ENCODE measurements around the gene SCNN1G.

The SCNN1G gene

DNA sequence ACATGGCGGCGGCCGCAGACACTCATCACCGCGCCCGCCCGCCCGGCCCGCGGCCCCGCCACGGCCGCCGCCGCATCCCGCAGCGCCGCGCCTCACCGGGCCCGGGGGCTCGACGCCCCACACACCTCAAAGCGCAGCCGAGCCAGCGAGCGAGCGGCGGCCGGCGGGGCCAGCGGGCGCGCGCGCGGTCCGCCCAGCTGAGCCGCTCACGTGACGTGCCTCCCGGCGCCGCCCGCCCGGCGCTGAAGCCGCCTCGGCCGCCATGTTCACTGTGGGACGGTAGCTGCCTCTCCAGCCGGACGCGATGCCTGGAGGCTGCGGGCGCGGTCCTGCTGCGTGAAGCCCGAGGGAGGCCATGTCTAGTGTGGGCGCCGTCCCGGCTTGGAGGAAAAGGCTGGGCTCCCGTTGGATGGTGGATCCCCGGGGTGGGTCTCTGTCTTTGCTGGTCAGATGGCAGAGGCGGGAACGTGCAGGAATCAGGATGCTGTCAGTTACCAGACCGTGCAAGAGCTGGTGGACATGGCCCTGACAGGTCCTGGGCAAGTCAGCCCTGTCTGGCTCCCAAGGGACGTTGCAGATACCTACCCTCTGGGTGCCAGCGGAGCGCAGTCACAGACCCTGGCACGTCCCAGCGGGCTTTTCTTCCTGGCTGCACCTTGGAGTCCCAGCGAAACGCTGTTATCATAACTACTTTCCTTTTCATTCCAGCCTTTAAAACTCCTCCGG is 33.1 kb upstream of the SCNN1G start, which contains the start of gene USP31:
Gene USP31, minus strand, starts transcription at position 186 of the 726 bp plus-strand sequence. Its CDS starts 182 bp downstream, at position 4.
- Histone ChIP-seq H3K4me3 (peak within 1 kb of the TSS; percentile 54 to 88 (median 74)), H3K27ac (peak within 1 kb of the TSS; percentile 42 to 89 (median 75))

DNA sequence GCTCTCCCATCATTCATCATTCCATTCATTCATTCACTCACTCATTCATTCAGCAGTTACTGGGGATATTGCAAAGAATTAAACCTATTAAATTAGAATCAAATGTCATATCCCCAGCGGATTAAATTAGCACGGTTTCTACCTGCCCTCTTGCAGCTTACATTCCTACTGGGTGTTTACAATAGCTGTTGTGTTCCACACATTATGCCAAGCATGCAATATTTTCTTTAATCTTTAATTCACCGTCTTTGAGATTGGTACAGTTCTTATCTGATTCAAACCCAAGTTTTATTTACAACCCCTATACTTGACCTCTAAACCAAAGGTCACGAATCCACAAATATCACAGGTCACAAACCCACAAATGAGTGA is 32.6 kb upstream of the SCNN1G start:
- H3K4me3 ChIP-seq = peak overlapping the region; percentile 31 to 88 (median 65)
- H3K27ac ChIP-seq = peak overlapping the region in 5 of 21 experiments; percentile 15 to 62 (median 39)

DNA sequence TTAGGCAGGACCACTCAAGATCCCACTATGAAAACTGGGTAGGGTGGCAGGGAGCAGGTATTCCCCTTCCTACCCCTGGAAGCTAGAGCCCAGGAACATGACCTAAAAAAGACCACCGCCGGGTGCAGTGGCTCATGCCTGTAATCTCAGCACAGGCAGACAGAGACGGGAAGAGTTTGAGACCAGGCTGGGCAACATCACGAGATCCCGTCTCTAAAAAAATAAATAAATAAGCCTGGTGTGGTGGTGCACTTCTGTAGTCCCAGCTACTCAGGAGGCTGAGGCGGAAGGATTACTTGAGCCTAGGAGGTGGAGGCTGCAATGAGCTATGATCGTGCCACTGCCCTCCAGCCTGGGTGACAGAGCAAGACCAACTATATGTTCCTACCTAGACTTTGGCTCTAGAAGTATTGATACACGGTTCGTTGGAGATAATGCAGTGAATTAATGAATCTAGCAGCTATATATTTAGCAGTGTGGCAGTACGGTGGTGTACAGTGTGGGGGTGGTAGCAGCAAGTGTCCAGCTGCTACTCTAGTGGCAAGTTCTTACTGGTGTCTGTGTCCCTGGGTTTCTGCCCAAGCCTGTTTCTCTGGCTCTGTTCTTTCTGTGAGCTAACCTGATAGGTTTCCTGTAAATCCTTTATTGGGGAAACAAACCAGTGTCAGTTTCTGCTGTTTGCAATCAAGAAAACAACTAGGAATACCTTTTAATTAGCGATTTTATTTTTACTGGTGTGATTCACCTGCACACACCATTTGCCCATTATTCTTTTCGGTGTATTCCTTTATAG is 30.0 kb upstream of the SCNN1G start:
- Histone ChIP-seq H3K4me3 (no peak overlapping the region), H3K27ac (peak overlapping the region in 1 of 21 experiments; percentile 5)

DNA sequence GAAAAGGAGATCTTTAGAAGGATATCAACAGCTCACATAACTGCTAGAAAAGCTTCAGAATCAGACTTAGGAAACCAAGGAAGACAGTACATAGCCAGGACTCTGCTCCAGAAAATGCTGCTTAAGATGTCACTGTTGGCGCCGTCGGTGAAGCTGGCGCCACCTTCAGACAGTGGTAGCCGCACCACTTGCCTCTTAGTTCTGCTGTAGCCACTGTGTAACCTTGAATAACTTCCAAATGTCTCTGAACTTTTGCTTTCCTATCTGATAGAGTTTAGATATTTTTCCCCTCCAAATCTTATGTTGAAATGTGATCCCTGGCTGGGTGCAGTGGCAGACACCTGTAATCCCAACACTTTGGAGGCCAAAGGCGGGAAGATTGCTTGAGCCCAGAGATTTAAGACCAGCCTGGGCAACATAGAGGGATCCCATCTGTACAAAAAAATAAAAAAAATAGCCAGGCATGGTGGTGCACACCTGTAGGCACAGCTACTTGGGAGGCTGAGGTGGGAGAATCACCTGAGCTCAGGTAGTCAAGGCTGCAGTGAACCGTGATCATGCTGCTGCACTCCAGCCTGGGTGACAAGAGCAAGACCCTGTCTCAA is 27.0 kb upstream of the SCNN1G start:
- no peak overlapping the region for H3K27ac ChIP-seq
- no peak overlapping the region for H3K4me3 ChIP-seq

- no peak overlapping the region for H3K4me3 ChIP-seq
- no peak overlapping the region for H3K27ac ChIP-seq
Observed at GRCh38 chr16:23156110-23156509, 26.4 kb upstream of the SCNN1G start.

DNA sequence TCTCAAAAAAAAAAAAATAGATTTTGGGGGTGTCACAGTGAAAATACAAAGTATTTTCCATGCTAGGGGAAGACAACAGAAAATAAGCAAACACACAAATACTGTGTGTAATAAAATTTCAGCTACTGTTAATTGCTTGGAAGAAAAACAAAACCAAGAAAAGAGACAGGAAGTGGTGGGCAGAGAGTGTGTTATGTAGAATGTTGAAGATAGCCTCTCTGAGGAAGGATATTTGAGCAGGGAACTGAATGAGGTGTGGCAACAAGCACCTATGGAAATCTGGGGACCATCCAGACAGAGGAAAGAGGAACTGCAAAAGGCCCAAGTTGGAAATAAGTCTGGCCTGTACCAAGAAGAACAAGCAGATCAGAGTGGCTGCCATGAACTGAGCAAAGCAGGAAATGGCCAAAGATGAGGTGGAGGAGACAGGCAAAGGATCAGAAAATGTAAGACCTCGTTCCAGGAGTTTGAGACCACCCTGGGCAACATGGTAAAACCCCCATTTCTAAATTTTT is 25.5 kb upstream of the SCNN1G start:
- Histone ChIP-seq H3K27ac (no peak overlapping the region), H3K4me3 (no peak overlapping the region)

DNA sequence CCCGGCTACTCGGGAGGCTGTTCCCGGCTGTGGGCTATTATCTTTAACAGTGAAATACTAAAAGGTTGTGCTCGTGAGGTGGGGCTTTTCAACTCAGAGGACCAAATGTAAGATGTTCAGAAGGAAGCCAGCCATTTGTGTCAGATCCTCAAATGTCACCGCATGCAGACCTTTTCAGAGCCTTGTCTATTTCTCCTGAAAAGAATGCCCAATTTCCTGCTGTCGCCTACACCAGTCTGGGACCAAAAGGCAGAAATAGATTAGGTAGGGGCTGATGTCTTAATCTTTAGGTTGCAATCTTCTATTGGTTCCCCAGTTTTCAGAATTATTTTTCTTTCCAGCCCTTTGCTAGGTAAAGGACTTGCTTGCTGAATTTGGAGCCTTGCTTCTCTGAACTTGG is 24.4 kb upstream of the SCNN1G start:
- Histone ChIP-seq H3K27ac (no peak overlapping the region), H3K4me3 (no peak overlapping the region)

GRCh38 chr16:23160082-23160481 is 22.5 kb upstream of the SCNN1G start:
- Histone ChIP-seq H3K4me3 (no peak overlapping the region), H3K27ac (no peak overlapping the region)

- Histone ChIP-seq H3K4me3 (no peak overlapping the region), H3K27ac (no peak overlapping the region)
Observed at GRCh38 chr16:23160574-23160973, 22.0 kb upstream of the SCNN1G start.

DNA sequence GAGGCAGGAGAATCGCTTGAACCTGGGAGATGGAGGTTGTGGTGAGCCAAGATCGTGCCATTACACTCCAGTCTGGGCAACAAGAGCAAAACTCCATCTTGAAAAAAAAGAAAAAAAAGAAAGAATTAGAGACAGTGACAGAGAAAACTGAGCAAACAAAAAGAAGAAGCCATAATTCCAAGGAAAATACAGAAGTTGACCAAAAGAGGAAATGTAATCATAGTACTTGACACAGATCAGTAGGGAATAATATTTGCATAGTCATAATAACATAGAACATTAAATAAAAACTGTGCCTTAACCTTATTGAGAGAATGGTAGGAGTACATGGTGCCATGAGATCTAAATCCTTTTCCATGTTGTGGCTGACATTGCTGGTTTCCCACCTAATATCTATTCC is 18.6 kb upstream of the SCNN1G start:
- Histone ChIP-seq H3K4me3 (no peak overlapping the region), H3K27ac (no peak overlapping the region)

DNA sequence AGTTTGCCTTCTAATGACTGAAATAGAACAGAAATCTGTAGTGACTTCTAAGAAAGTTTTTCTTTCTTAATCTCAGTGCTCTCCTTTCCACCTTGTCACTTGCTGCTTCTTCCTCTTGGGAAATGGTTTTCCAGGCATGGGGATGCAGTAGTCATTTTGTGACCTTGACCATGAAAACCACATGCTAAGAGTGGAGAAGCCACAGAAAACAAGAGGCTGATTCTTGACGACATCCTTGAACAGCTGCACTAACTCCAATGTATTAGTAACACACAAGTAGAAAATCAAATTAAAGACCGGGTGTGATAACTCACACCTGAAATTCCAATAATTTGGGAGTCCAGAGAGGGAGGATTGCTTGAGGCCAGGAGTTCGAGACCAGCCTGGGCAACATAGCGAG is 17.8 kb upstream of the SCNN1G start:
- no peak overlapping the region for H3K27ac ChIP-seq
- no peak overlapping the region for H3K4me3 ChIP-seq

DNA sequence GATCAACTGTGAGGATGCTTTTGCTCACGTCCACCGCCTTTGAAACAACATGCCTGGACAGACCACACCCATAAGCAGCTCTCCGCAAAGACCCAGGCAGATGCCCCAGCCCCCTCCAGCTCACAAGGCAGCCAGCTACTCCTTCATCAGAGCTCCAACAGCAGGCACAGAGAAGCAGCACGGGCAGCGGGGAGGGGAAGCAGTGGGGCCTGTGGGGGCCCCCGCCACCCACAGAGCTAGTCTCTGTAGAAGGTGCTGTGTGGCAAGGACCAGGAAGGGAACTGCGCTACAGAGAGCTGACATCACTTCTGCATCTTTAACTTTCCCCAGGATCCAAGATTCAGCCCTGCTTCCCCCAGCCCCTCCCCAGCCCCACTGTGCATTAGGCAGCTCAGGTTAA is 10.0 kb upstream of the SCNN1G start:
- Histone ChIP-seq H3K27ac (no peak overlapping the region), H3K4me3 (no peak overlapping the region)

GRCh38 chr16:23172994-23173393 is 9.6 kb upstream of the SCNN1G start:
- Histone ChIP-seq H3K27ac (no peak overlapping the region), H3K4me3 (no peak overlapping the region)

DNA sequence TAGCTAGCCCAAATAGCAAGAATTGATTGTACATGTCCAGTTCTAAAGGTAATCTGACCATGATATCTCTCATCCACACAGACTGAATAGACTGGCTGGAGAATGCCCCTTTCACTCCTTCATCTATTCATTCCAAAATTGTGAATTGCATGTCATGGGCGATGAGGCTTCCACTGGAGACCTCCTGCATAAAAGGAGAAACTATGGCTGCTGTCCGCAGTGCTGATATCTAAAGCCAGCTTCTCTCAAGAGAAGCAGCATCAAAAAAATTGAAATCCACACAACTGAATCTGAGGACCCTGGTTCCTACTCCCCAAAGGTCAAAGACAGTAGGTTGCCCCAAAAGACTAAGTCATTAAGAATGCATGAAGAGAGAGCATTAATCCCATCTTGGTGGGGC is 7.9 kb upstream of the SCNN1G start:
- Histone ChIP-seq H3K27ac (no peak overlapping the region), H3K4me3 (no peak overlapping the region)

GRCh38 chr16:23175651-23176050 is 6.9 kb upstream of the SCNN1G start:
- H3K4me3 ChIP-seq = no peak overlapping the region
- H3K27ac ChIP-seq = no peak overlapping the region

GRCh38 chr16:23181506-23181905 is 1.0 kb upstream of the SCNN1G start:
- H3K27ac ChIP-seq = no peak overlapping the region
- no peak overlapping the region for H3K4me3 ChIP-seq

DNA sequence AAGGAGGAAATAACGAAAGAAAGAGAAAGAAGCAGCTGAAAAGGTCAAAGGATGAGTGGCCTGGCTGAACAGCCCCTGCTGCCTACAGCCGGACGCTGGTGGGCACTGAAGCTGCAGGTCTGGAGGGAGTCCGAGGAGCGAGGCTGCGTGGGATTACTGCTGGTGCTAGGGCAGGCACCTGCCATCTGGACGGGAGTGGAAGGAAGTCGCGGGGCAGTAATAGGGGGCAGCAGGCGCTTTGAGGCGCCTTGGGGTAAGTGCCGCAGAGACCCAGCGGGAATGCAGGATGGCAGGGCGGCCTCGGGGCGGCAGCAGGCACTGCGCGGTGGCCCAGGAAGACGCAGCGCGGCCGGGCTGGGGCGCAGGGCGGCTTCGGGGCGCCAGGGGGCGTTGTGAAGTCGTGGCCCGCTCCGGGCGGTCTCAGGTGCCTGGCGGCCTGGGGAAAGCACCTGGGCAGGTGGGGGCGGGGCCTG is 303 bp upstream of the SCNN1G start:
- no peak overlapping the region for H3K27ac ChIP-seq
- H3K4me3 ChIP-seq = peak overlapping the region; percentile 3 to 53 (median 32)

DNA sequence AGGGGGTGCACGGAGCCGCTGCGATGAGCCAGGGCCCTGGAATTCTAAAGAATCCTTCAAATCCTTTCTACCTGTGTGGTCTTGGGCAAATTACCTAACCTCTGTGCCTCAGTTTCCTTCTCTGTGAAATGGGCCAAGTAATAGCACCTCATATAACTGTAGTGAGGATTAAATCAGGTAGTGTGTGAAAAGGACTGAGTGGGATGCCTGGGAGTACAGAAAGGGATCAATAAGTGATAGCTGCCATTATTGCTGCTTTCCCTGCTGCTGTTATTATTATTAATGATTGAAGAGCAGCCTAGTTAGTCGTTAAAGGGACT is 958 bp downstream of the SCNN1G start:
- peak overlapping the region in 2 of 7 experiments; percentile 32 to 44 for H3K4me3 ChIP-seq
- no peak overlapping the region for H3K27ac ChIP-seq

- Histone ChIP-seq H3K27ac (no peak overlapping the region), H3K4me3 (no peak overlapping the region)
Observed at GRCh38 chr16:23185656-23186055, 3.1 kb downstream of the SCNN1G start.

DNA sequence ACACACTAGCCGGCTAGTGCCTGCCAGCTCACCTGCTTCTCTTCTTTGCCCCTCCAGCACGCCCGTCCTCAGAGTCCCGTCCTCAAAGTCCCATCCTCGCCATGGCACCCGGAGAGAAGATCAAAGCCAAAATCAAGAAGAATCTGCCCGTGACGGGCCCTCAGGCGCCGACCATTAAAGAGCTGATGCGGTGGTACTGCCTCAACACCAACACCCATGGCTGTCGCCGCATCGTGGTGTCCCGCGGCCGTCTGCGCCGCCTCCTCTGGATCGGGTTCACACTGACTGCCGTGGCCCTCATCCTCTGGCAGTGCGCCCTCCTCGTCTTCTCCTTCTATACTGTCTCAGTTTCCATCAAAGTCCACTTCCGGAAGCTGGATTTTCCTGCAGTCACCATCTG is 3.6 kb downstream of the SCNN1G start:
- H3K4me3 ChIP-seq = no peak overlapping the region

DNA sequence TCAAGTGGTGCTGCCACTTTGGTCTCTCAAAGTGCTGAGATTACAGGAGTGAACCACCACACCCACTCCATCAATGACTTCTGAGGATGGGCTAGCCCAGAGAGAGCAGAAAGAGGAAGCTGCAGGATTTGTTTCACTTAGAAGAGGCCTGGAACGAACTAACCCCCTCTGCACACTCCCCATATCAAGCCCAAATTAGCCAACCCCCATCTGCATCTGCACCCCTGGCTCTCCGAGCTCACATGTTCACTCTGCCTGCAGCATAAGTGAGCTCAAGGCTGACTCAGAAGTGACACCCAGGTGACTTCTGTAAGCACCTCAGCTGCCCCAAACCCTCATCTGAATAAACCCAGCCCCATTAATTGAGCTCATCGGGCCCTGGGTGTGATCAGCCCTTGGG is 4.8 kb downstream of the SCNN1G start:
- no peak overlapping the region for H3K27ac ChIP-seq

More for the DNA sequence above, 3.6 kb downstream of the SCNN1G start:
- no peak overlapping the region for H3K27ac ChIP-seq

More for the DNA sequence above, 4.8 kb downstream of the SCNN1G start:
- no peak overlapping the region for H3K4me3 ChIP-seq
